GM12874 (cell line): ENCODE results near the gene HOMER1.

Source experiments
- CTCF ChIP-seq: IDR thresholded peaks from 2 replicates; pipeline ENCODE4 v1.5.1; 2011; ENCODE audit warnings: low read depth, mild to moderate bottlenecking, control low read depth, low read length, moderate library complexity; ENCODE audit not compliant: insufficient read depth

The HOMER1 gene

GRCh38 chr5:79499640-79500273 lies 14.2 kb downstream of the HOMER1 start:
- TF ChIP-seq CTCF, result no peak

DNA sequence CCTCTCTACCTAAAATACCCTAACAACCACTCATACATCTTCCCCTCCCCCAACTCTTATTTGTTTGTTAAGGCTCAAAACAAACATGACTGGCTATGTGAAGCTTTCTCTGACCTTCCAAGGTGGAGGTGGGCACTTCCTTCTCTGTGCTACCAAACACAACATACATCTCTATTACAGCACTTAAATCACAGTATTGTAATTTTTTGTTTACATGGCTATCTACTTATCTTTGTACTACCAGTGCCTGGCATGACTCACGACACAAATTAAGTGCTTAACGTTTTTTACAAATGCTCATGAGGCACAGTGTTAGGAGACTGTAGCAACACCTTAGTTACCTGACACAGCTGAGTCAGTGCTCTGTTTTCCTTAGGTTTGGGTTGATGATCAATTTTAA lies 18.6 kb downstream of the HOMER1 start:
- TF ChIP-seq CTCF, result no peak

- no peak for TF ChIP-seq CTCF
Measured at GRCh38 chr5:79493596-79494345, 20.2 kb downstream of the HOMER1 start.

GRCh38 chr5:79491690-79492317 lies 22.1 kb downstream of the HOMER1 start:
- no peak for TF ChIP-seq CTCF

DNA sequence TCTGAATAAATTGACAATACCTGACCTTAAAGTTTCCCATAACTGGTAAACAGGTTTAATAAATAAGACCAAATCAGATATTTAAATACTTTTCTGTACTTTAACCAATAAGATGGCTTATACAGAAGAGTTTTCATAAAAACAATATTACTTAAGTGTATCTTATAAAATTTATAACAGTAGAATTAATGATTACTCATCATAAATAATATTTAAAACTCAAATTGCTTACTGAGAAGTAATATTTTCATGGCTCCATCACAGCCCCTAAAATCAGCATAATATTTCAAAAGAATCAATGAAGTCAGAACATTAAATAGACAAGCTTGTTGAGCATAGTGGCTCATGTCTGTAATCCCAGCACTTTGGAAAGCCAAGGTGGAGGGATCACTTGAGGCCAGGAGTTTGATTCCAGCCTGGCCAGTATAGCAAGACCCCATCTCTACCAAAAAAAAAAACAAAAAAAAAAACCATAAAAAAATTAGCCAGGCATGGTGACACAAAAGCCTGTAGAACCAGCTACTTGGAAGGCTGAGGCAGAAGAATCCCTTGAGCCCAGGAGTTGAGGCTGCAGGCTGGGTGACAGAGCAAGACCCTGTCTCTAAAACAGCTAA lies 23.5 kb downstream of the HOMER1 start:
- no peak for TF ChIP-seq CTCF

DNA sequence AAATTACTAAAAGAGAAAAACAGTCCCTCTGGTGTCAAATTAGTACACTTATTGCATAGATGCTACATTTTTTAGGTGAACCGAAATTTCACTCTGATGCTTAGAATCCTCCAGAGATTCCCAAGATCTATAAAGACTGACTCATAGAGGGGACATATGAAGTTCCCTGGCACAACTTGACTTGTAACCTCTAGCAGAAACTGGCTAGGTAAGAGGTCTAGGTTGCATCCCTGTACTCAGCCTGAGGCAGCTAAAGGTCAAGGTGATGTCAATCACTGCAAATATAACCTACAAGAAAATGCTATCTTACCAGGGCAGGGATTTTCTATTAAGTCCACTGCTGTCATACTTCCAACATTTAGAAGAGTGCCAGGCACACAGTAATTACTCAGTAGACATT lies 24.2 kb downstream of the HOMER1 start:
- TF ChIP-seq CTCF, result no peak

DNA sequence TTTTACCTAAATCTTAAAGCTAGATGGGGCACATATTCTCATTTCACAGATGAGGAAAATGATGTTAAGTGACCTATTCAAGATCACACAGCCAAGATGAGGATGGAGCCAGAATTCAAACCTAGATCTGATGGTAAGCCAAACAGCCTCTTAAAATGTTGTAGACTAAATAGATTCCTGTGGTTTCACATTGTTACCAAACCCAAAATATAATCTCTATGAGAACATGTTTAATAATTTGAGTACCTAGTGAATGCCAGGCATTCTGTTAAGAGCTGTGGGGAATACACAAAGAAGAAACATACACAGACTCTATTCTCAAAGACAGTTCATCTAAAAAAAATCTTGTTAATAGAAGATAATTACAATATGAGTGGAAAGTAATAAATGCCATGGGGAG lies 25.2 kb downstream of the HOMER1 start:
- TF ChIP-seq CTCF, result no peak
